PC-3 (cell line): Measurements from ENCODE around the gene HGS. TPM values are rescaled to one million over a fixed set of nuclear protein-coding genes. Genes with fewer than 3 reads are reported as not detected.

Experiments used
- ATAC-seq: fragments of 200-7000 bp; cut with Tn5 transposase; 2 replicates; pipeline ENCODE4 v1.9.1; 2020; ENCODE audit warnings: mild to moderate bottlenecking, moderate library complexity
- Bru-seq: library from RNA; stranded (reverse); fragments of 400-500 nt; gene quantifications from one replicate; lab custom pipeline; 2021; lab: Mats Ljungman, UMichigan
- BruChase-seq, 2 experiments: library from RNA; stranded (reverse); fragments of 400-500 nt; gene quantifications; one replicate each; lab custom pipeline; 2021; lab: Mats Ljungman, UMichigan
- BruUV-seq: library from RNA; stranded (reverse); fragments of 400-500 nt; replicated peaks from 2 replicates; lab custom pipeline; 2021; lab: Mats Ljungman, UMichigan
- CTCF ChIA-PET: fragments of 300-600 bp; sonication (Branson Sonifier 250); formaldehyde crosslinking; loops from one replicate; lab custom pipeline; 2022; ENCODE audit warnings: antibody characterized with exemption; lab: Charles Lee
- POLR2A ChIA-PET: fragments of 300-600 bp; sonication (Branson Sonifier 250); formaldehyde crosslinking; loops from one replicate; lab custom pipeline; 2022; ENCODE audit warnings: antibody characterized with exemption; ENCODE audit not compliant: unreplicated experiment; lab: Charles Lee
- DNase-seq: peaks from one replicate; pipeline ENCODE4 v3.0.0-alpha.2; 2015
- H2AFZ ChIP-seq: fragments of 300-600 bp; sonication (generic); 2 replicates; pipeline ENCODE4 v1.6.0; 2016; ENCODE audit warnings: antibody characterized with exemption, low read length
- H3F3A ChIP-seq: fragments of 300-600 bp; sonication (generic); one replicate; pipeline ENCODE4 v1.6.0; 2017; ENCODE audit warnings: antibody characterized with exemption, low read length, control low read depth, mild to moderate bottlenecking; ENCODE audit not compliant: unreplicated experiment
- H3K27ac ChIP-seq: fragments of 300-600 bp; sonication (generic); 2 replicates; pipeline ENCODE4 v1.5.1; 2016; ENCODE audit warnings: mild to moderate bottlenecking, low read length
- H3K27me3 ChIP-seq: fragments of 300-600 bp; sonication (generic); 2 replicates; pipeline ENCODE4 v1.6.1; 2016; ENCODE audit warnings: low read length, mixed read lengths
- H3K36me3 ChIP-seq: fragments of 300-600 bp; sonication (generic); 2 replicates; pipeline ENCODE4 v1.6.1; 2016; ENCODE audit warnings: low read depth, mixed run types, low read length, mixed read lengths
- H3K4me1 ChIP-seq: fragments of 300-600 bp; sonication (generic); 2 replicates; pipeline ENCODE4 v1.5.1; 2016; ENCODE audit warnings: low read length; ENCODE audit not compliant: insufficient read depth
- H3K4me2 ChIP-seq: fragments of 300-600 bp; sonication (generic); 2 replicates; pipeline ENCODE4 v1.6.0; 2016; ENCODE audit warnings: low read length
- H3K4me3 ChIP-seq: fragments of 300-600 bp; sonication (generic); 2 replicates; pipeline ENCODE4 v1.5.1; 2016; ENCODE audit warnings: mild to moderate bottlenecking, low read length, mixed read lengths
- H3K79me2 ChIP-seq: fragments of 300-600 bp; sonication (generic); 2 replicates; pipeline ENCODE4 v1.6.1; 2017; ENCODE audit warnings: low read length, mixed read lengths
- H3K9ac ChIP-seq: fragments of 300-600 bp; sonication (generic); 2 replicates; pipeline ENCODE4 v1.6.0; 2016; ENCODE audit warnings: mild to moderate bottlenecking, low read length
- H3K9me2 ChIP-seq: fragments of 300-600 bp; sonication (generic); replicated peaks from 2 replicates; pipeline ENCODE4 v1.6.1; 2016; ENCODE audit warnings: mixed run types, low read length, mixed read lengths
- H3K9me3 ChIP-seq: fragments of 300-600 bp; sonication (generic); 2 replicates; pipeline ENCODE4 v1.6.1; 2016; ENCODE audit warnings: low read length, mixed read lengths
- H4K20me1 ChIP-seq: fragments of 300-600 bp; sonication (generic); 2 replicates; pipeline ENCODE4 v1.6.1; 2016; ENCODE audit warnings: low read length, mixed read lengths
- CTCF ChIP-seq: fragments of 300-600 bp; sonication (generic); conservative IDR thresholded peaks from 2 replicates; pipeline ENCODE4 v1.5.1; 2017; ENCODE audit warnings: antibody characterized with exemption, low read depth, mild to moderate bottlenecking, low read length
- EZH2 ChIP-seq: fragments of 300-600 bp; sonication (generic); IDR thresholded peaks from one replicate; pipeline ENCODE4 v1.6.1; 2017; ENCODE audit warnings: antibody characterized with exemption, mild to moderate bottlenecking, low read length; ENCODE audit not compliant: unreplicated experiment
- EZH2phosphoT487 ChIP-seq: fragments of 300-600 bp; sonication (generic); IDR thresholded peaks from 2 replicates; pipeline ENCODE4 v1.6.1; 2018; ENCODE audit warnings: mild to moderate bottlenecking, antibody characterized with exemption, low read length, borderline replicate concordance
- intact Hi-C: fragments of 100-400 bp; cut with micrococcal nuclease; formaldehyde crosslinking; loops from 2 replicates; pipeline ENCODE4 v1.9.0; 2023
- long read RNA-seq: library from polyadenylated mRNA; unstranded; transcript quantifications from one replicate; pipeline ENCODE4 v2.0.0, GENCODE V29; 2021; ENCODE audit not compliant: unreplicated experiment
- total RNA-seq: library from RNA; depleted of rRNA; stranded (reverse); fragments of >200 nt; gene quantifications from 2 replicates; pipeline ENCODE4 v1.2.3, GENCODE V29; 2014; rRNA removed

Gene HGS
- total RNA-seq (177 and 194 TPM in 2 replicates), Bru-seq, nascent RNA (percentile 83 among the genes with signal in this experiment), BruChase-seq, experiment 1, labeled RNA remaining after a 6-hour chase (percentile 94 among the genes with signal in this experiment), BruChase-seq, experiment 2, labeled RNA remaining after a 2-hour chase (percentile 90 among the genes with signal in this experiment)
- long read RNA-seq, transcript HGS-209 (1 exons, 1,809 nt): minor isoform, 5 of 503 reads
- long read RNA-seq, transcript HGS-201 (22 exons, 2,970 nt): major isoform, 220 of 503 reads
- long read RNA-seq, partial matches to known transcripts: 163 of 503 reads
- long read RNA-seq, other reads (novel, unspliced or antisense): 107 of 503 reads

- Histone ChIP-seq H3K27me3 (no peaks in the 10 kb centered on the region), H3K4me3 (peak within 1 kb of the TSS; percentile 87), H4K20me1 (peaks cover 41% of the 10 kb centered on the region), H3K4me1 (peaks cover 24% of the 10 kb centered on the region), H3K4me2 (peak within 1 kb of the TSS; percentile 96), H3F3A (peaks cover 5% of the 10 kb centered on the region), H3K9me3 (no peaks in the 10 kb centered on the region), H2AFZ (peak within 1 kb of the TSS; percentile 83), H3K9me2 (no peaks in the 10 kb centered on the region), H3K79me2 (peaks cover 78% of the 10 kb centered on the region), H3K27ac (peak within 1 kb of the TSS; percentile 94), H3K36me3 (peaks cover 30% of the 10 kb centered on the region), H3K9ac (peak within 1 kb of the TSS; percentile 95)
- ATAC-seq: peak; percentile 87
- POLR2A ChIA-PET: interaction anchor here (0.8 kb wide), 1 partner anchor 17 kb away, joined by 3 read pairs; no protein-coding TSS in a partner anchor
- no TSS peak for BruUV-seq
- DNase-seq: peak; percentile 99
- TF ChIP-seq EZH2: no peak
- no peak for TF ChIP-seq EZH2phosphoT487
- TF ChIP-seq CTCF: no peak
- intact Hi-C loops: no loop called here
- CTCF ChIA-PET: interaction anchor here (0.8 kb wide), 1 partner anchor 18 kb away, joined by 3 read pairs; no protein-coding TSS in a partner anchor
Measured at GRCh38 chr17:81683584-81684441, at the start of gene HGS, which contains the start of gene ARL16. Gene HGS, plus strand, starts transcription at chr17:81684011. Its CDS starts 56 bp downstream, at chr17:81684067. Gene ARL16, minus strand, starts transcription at chr17:81683797. Its CDS starts 44 bp downstream, at chr17:81683753.

- ChIA-PET POLR2A (no interaction called here), CTCF (no interaction called here)
- Histone ChIP-seq H2AFZ (no peak overlapping the region), H3K4me2 (peak overlapping the region; percentile 95), H3K27ac (peak overlapping the region; percentile 89), H3K36me3 (peaks cover 4% of the 10 kb centered on the region; the same call in 1 of the 2 replicates), H3K79me2 (peaks cover 62% of the 10 kb centered on the region), H3K4me1 (peaks cover 10% of the 10 kb centered on the region), H3K27me3 (no peaks in the 10 kb centered on the region), H3K4me3 (peak overlapping the region; percentile 100), H3K9me2 (no peaks in the 10 kb centered on the region), H3K9ac (peak overlapping the region; percentile 99), H3F3A (no peaks in the 10 kb centered on the region), H4K20me1 (peaks cover 35% of the 10 kb centered on the region), H3K9me3 (no peaks in the 10 kb centered on the region)
- TSS peak; percentile 64 for BruUV-seq
- TF ChIP-seq CTCF (0 out of 2 replicates have a peak, but pooled peaks have one; percentile 12), EZH2phosphoT487 (no peak), EZH2 (no peak)
- intact Hi-C loops: no loop called here
- peak; percentile 37 for DNase-seq
- ATAC-seq: peak; percentile 8; the same call in 1 of the 2 replicates
Measured at GRCh38 chr17:81635431-81635830, 48.4 kb upstream of the HGS start.
